SKM-1 treated with dmso at 0.1 percent for 144 hours (cell line): Measurements from ENCODE around the gene SPTBN1.

Source experiments
- DNase-seq: peaks from one replicate; lab custom pipeline; 2025; ENCODE audit not compliant: unreplicated experiment; lab: John Stamatoyannopoulos, UW

Gene SPTBN1

DNA sequence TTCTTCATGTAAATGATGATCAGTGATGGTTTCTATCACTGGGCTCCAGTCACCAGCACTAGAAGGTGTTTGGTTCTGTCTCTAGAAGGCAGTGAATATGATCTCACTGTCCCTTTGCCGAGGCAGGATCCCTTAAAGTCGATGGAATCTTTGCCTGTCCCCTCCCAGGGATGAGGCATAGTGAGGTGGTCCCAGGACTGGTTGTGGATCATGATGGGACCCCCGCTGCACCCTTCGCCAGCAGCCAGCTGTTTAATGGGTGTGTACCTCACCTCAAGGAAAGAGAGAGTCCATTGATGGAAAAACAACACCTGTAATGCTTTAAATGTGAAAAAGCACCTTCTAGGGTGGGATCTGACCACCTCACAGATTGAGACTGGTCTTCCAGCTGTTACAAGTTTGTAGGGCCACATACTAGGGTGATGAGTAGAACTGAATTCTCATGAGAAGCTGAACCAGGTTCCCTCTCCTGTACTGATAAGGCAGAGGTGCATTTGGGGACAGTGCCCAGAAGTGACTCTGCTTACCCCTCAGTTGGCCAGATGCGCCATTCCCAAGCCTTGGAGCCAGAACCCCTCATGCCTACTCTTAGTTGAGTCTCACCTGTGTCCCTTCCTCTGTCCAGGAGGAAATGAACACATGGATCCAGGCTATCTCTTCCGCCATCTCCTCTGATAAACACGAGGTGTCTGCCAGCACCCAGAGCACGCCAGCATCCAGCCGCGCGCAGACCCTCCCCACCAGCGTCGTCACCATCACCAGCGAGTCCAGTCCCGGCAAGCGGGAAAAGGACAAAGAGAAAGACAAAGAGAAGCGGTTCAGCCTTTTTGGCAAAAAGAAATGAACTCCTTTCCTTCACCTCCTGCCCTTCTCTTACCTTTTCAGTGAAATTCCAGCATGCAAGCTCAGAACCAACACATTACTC is 211.9 kb downstream of the SPTBN1 start:
- peak; percentile 46 for DNase-seq

DNA sequence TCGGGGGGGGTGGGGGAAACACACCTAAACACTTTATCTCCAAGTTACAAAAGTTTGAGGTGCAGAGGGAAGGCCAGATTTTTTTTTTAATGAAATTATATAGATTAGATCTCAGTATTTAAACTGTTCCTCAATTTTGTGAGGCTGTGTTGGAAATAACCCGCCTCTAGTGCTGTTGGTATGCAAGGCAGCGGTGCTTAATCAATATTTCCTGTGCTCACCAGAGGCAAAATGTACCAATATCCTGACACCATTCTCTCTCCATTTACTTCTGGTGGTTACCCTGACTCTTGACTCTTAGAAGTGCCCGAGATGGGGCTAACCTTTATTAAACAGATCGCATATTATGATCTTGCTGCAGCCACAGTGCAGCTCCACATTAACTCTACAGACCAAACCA is 212.6 kb downstream of the SPTBN1 start:
- no peak for DNase-seq

DNA sequence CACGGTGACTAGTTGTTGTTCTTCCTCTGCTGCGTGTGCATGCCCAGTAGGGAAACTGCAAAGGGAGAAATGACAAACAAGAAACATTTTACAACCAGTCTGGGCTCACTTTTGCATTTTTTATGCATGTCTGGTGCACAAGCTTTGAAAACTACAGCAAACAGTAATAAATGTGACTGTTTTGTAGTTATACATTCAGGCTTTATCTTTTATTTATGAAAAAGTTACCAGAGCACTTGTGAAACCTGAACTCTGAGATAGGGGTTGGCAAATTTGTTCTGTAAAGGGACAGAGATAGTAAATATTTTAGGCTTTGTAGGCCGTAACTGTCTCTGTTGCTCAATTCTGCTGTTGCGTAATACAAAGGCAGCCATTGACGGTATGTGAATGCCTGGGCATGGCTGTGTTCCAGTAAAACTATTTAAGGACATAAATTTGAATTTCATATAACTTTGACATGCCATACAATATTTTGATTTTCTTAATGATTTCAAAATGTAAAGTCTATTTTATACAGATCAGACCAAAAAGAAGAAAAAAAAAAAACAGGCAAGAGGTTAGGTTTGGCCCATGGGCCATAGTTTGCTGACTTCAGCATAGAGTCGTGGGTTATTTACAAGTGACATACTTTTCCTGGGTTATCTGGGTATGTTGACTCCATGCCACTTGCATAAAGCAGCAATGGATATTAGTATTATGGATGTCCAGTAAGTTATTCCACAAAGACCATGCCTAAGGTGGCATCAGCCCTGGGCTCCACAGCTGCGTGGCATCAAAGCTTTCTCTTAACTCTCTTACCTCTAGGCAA is 213.8 kb downstream of the SPTBN1 start:
- DNase-seq, result peak; percentile 56

DNA sequence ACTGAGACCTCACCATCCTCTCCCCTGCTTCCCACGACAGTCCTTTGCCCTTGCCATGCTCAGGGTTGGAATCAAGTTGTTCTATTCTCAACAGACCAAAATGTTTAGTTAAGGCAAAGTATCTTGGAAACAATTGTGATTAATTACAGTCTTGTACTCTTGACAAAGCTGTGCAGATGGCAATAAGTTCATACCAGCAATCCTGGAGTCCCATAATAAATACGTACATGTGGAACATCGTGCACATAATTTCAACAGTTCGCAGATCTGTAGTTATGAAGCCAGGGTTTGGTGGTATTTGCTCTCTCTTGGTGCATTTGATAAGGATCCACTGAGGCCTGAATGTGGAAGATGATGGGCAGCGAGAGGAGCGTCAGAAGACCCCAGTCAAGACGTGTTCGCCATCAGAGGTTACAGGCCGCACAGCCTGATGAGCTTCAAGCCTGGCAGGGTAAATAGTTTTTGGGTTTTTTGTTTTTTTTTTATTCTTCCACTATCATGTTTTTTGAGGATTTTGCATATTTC is 214.4 kb downstream of the SPTBN1 start:
- DNase-seq, result no peak

DNA sequence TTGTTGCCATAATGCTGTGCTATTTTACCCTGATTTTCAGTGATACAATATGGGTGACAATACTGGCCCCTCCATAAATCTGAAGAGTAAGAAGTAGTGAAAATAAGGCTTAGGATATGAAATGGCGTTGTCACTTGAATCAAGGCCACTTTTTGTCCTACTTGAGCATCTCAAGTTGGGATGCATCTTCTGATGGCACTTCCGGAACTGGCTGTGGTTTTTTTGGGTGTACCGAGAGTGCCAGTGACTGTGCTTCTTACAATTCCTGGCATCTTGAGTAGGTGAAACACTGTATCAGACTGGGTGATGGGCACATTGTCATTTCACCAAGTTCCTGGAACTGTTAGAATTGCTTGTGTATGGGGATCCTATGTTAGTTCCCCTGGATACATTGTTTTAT is 214.9 kb downstream of the SPTBN1 start:
- DNase-seq, result no peak

DNA sequence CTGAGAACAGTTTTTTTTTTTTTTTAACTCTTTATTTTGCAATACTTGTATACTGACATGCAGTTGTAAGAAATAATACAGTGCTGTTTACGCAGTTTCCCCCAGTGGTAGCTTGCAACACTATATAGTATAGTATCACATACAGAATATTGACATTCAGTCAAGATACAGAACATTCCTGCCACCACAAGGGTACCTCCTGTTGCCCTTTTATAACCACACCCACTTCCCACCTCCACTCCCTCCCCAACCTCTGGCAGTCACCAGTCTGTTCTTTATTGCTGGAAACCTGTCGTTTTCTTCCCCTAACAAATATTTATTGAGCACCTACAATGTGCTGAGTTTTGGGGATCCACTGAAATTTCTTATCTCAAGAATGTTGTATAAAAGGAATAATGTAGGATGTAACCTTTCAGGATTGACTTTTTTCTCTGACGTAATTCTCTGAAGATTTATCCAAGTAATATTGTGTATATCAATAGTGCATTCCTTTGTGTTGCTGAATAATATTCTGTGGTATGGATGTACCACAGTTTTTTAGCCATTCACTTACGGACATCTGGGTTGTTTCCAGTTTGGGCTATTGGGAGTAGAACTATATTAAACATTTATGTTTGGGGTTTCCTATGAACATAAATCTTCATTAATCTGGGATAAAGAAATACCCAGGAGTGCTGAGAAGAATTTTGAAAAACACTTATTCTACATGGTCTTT is 215.9 kb downstream of the SPTBN1 start:
- DNase-seq, result no peak

DNA sequence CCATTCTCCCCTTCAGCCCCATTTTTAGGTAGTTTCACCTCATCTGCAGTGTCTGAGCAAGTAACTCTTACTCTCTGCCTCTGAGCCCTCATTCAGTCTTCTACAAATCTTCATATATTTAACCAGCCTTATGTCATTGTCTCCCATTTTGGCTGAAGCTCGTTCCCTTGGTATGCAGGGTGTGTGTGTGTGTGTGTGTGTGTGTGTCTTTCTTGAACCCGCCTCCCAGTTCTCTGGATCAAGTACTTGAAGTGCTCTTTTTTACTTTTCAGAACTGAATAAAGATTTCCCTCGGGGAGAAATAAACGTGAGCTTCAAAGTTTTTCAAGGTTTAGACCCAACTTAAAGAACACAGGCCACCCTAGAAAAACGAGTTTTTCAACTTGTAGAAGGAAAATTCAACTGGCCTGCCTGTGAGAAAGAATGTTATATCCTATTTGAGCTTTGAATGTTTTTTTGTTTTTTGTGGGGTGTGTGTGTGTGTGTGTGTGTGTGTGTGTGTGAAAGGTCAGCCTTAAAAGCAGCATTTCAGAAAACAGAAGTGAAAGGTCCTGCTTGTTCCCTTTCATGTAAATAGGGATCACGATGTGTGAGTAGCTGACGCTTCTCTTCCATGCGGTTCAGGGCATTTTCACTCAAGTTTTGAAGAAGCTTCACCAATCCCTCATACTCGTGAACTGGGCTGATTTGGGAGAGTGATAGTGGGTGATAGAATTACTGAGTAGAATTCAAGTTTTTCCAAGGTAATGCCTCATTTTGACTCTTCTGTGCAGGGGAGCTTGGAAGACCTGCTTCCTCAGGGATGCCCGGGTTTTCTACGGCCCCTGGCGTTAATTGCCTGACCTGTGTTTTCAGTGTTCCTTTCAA is 216.7 kb downstream of the SPTBN1 start:
- DNase-seq, result peak; percentile 21

DNA sequence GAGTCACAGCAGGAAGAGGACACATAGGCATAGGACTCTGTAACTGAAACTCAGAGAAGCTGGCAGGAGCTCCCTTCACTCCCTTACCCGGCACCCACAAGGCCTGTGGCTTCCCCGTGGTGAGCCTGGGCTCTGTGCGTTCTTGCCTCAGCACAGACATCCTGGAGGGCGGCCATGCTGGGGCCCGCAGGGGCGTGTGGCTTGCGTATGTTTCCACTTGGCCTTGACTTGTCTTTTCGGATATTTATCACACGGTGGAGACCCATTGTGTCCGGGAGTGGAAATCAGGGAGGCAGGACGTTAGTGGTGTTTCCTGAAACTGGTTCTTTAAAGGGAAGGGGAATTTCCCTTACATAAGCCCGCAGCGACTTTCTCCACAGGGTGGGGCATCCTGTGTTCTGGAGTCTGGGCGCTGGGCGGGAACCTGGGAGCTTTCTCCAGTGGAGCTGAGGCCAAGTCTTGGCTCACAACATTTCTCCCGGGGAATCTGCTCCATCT is 217.4 kb downstream of the SPTBN1 start:
- no peak for DNase-seq

DNA sequence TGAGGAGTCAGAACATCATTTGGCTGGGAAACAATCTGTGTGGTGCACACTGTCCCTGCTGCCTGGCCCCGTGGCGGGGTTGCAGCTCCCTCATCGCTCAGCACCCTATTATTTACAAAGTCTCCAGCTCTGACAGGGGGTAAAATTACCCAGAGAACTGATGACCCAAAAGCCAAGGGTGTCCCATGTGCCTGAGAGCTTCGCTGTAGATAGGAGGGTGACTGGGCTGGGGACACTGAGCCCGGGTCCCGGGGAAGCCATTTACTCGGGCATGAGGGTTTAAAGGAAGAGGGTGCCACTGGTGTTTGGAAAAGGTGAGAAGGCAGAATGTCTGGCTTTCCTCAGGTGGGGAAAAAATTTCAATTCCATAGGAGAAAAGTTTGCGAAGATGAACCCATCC is 219.2 kb downstream of the SPTBN1 start:
- no peak for DNase-seq

DNA sequence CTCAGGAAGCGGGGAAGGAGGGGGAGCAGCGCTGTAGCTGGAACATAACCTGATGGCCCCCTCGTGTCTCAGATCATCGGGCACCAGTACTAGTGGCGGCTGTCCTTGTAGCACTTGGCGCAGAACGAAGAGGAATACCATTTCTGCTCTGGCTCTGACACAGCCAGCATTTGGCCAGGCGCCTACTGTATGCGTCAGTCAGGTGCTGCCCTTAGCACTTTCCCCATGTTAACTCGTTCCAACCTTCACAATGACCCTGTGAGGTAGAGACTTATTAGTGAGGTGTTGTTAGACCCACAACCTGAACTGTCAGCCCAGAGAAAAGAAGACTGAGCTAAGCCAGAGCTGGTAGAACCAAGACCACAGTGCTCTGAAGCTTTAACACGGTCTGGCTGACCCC is 219.6 kb downstream of the SPTBN1 start:
- DNase-seq, result no peak

DNA sequence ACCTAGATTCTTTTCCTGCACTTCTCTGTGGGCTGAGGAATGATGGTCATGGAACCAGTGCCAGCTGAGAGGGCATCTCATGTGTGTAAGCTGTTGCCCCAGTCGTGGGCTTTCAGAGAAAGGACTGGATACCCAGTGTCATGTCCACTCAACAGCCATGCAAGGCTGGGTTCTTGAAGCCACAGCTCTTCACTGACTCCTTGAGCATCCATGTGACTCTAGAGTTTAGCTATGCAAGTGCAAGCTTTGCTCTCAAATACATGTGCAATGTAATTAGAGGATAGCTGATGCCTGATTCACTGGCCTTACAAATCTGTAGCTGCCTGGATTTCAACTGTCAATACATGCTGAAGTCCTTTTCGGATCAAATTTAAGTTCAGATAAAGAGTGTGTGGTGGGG is 220.5 kb downstream of the SPTBN1 start:
- DNase-seq, result no peak

DNA sequence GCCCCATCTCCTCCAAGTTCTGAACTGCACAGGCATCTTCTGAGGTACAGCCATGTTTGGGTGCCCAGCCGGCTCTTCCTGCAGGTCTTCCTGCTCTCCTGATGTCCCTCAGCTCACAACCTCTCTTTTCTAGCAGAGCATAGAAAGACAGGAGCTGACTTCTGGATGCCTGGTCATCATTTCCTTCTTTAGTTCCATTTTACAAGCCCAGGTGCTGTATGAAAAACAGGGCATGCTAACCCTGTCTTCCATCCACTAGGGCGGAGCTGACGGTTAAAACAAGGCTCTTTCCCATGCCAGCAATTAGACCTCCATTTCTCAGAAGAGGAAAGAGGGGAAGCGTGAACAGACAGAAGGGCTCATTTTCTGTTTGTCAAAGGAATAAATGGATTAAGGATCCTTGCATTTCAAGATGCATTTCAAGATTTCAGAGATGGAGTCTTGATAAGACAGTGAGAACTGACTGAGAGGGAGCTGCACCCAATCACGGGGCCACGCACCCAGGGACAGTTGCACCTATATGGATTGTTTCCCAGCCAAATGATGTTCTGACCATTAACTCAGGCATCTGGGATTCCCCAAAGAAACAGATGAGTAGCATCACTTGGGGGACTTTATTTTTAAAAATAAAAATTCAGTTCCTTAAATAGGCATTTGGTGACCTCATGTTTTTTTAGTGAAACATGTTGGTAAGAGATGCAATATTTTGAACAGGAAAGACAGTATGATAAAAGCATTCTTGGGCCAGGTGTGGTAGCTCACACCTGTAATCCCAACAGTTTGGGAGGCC is 221.5 kb downstream of the SPTBN1 start:
- DNase-seq, result no peak

DNA sequence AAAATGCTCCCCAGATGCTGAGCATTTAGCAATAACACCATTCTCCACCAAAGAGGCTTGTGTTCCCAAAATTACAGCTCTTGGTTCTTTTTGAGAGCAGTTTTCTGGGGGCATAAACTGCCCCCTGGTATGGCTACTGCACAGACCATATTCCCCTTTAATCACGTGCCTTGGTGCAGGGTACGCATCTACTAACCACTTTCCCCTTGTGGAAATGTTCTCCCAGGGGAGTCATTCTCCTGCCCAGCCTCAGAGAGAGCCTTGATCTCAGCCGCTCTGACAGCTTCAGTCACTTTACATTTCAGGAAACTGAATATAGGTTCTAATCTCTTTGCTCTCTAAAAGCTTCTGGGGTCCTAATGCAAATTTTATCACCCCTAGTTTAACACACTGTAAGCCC is 222.6 kb downstream of the SPTBN1 start:
- DNase-seq, result no peak

DNA sequence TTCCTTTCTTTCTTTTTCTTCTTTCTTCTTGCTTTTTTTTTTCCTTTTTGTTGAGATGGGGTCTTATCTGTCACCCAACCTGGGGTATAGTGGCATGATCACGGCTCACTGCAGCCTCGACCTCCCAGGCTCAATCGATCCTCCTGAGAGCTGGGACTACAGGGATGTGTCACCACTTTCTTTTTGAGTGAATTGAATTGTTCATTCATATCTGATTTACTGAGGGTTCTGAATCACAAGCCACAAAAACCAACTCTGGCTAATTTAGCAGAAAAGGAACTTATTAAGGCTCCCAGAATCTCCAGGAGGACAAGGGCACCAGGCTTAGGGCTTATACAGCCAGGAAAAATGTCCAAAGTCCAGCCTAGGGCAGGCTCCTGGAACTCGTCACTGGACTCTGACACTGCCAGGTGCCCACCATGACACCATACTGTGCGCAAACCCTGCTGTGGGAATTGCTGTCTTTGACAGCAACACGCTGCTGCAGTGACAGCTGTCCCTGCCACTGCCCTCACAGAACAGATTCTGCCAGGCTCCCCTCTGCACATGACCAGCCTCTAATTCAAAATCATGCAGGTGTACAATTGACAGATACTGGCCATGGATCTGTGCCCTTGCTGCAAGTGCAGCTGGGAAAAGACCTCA is 224.4 kb downstream of the SPTBN1 start:
- no peak for DNase-seq

DNA sequence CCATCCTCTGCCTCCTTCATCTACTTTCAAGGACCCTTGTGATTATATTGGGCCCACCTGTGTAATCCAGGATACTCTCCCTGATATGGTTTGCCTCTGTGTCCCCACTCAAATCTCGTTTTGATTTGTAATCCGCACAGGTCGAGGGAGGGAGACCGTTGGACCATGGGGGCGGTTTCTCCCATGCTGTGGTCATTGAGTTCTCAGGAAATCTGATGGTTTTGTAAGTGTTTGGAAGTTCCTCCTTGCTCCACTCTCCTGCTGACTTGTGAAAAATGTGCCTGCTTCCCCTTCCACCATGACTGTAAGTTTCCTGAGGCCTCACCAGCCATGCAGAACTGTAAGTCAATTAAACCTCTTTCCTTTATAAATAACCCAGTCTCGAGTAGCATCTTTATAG is 225.3 kb downstream of the SPTBN1 start:
- no peak for DNase-seq

DNA sequence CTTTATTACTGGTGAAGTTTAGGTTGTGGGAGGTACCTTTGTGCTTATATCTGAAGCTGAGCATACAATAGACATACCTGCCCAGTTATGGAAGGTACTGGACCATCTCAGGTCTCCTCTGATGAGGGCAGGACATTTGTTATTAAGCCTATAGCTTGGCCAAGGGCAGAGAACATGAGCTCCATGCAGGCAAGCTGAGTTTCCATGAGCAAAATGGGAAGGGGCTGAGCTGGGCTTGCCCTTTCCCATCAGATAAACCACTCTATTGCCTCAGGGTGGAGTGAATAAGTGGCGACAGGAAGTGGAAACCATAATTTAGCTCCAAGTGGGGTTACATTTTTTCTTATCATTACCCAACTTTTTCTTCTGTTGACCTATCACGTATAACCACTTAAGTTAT is 227.5 kb downstream of the SPTBN1 start:
- DNase-seq, result no peak

DNA sequence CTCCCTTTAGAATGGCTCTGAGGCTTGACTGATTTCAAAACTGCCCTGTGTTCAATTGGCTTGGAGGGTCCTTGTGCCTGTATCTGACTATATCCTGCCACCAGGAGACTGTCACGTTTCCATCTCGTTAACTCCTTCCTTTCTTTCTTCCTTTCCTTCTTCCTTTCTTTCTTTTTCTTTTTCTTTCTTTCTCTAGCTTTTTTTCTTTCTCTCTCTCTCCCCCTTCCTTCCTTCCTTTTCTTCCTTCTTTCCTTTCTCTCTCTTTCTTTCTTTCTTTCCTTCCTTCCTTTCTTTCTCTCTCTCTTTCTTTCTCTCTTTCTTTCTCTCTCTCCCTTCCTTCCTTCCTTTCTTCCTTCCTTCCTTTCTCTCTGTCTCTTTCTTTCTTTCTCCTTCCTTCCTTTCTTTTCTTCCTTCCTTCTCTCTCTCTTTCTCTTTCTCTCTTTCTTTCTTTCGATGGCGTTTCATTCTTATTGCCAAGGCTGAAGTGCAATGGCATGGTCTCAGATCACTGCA is 229.2 kb downstream of the SPTBN1 start:
- no peak for DNase-seq

DNA sequence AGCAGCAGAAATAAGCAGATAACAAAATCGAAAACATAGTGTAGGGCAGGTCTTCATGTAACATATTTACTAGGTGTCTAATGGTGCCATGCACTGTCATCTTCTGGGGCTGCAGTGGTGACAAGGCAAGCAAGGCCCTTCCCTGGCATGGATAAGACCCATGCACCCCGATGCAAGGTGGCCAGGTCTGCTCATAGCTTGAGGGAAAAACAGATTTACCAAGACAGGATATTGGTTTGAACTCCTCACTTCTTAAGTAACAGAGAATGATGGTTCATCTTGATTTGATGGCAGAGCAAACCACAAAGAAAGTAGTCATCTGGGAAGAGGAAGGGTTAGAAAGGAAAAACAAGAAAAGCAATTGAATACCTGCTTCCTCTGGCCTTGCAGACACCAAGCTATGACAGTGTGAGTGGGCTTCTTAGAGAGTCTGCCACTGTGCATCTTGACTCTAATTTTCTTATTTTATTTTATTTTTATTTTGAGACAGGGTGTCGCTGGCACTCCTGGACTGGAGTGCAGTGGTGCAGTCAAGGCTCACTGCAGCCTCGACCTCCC is 231.5 kb downstream of the SPTBN1 start:
- no peak for DNase-seq
